Middle frontal gyrus (tissue), 1 donor: Measurements from ENCODE around the gene CYP2B6.
"Not testable (repeated sequence)": the region's sequence is repeated elsewhere in the genome, so short reads cannot be mapped to it uniquely, and the experiment has no call there.

Source experiments
- DNase-seq: peaks from one replicate; pipeline ENCODE4 v3.0.0-alpha.2; 2015; ENCODE audit warnings: low spot score; ENCODE audit errors: extremely low spot score

Gene CYP2B6

DNA sequence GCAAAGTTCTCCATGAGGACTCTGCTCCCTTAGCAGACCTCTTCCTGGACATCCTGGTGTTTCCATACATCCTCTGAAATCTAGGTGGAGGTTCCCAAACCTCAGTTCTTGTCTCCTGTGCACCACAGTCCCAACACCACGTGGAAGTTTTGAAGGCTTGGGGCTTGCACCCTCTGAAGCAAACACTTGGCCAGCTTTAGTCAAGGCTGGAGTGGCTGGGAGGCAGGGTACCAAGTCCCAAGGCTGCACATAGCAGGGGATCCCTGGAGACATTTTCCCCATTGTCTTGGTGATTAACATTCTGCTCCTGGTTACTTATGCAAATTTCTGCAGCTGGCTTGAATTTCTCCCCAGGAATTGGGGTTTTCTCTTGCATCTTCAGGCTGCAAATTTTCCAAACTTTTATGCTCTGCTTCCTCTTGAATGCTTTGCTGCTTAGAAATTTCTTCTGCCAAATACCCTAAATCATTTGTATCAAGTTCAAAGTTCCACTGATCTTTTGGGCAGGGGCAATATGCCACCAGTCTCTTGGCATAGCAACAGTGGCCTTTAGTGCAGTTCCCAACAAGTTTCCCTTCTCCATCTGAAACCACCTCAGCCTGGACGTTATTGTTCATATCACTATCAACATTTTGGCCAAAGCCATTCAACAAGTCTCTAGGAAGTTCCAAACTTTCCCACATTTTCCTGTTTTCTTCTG lies 10.2 kb upstream of the CYP2B6 start:
- DNase-seq, result not testable (repeated sequence)

DNA sequence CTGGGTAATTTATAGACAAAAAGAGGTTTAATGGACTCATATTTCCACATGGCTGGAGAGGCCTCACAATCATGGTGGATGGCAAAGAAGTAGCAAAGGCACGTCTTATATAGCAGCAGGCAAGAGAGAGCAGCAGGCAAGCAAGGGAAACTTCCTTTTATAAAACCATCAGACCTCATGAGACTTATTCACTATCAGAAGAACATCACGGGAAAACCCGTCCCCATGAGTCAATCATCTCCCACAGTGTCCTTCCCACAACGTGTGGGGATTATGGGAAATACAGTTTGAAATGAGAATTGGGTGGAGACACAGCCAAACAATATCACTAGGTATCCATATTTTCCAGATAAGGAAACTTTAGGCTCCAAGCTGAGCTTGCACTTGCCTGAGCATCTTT lies 9.5 kb upstream of the CYP2B6 start:
- no peak for DNase-seq

DNA sequence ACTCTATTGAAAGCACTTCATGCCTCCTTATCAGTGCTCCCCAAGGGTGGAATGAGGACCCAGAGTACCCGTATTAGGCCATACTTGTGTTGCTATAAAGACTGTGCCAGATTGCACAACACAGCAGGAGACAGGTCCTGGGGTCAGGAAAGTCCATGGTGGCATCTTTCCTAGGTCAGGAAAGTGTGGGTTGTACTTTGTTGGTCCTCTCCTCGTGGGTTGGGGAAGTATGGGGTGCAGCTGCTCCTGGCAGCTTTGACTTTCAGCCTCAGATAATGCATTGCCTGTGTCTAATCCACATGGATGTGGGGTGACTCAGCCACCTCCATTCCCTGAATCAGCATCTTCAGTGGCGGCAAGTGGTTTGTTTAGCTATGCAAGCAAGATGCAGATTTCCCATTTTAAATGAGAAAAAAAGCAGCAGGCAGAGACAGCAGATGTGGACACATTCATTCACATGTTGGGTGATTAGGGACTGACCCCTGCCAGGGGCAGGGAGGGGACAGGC lies 8.4 kb upstream of the CYP2B6 start:
- no peak for DNase-seq

DNA sequence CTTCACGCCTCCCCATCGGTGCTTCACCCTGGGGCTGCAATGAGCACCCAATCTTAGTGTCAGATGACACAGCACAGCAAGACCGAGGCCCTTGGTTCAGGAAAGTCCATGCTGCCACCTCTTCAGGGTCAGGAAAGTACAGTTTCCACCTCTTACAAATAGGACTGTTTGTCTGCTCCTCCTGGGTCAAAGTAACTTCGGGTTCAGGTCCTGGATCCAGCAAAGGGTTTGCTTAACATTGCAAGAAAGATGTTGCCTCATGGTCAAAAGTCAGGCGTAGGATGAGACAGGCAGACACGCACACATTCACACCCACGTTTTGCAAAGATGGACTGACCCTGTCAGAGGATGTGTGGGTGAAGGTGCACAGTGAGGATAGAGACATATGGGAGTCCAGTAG lies 1.6 kb upstream of the CYP2B6 start:
- no peak for DNase-seq

DNA sequence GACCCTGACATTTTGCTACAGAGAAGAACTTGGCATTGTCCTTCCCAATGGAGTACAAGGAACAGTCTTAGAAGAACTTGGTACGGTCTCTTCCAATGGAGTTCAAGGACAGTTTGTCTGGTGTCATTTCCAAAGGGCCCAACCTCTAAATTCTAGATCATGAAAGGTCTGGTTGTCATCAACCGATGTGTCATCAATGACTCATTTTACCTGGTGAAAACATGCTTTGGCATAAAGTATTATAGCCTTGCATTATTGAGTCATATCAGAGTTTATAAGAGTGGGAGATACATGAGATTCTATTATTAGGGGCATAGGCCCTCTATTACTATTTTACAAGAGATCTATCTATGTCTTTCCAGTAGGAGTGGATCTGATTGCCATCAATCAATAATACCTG lies 4.3 kb downstream of the CYP2B6 start:
- no peak for DNase-seq

DNA sequence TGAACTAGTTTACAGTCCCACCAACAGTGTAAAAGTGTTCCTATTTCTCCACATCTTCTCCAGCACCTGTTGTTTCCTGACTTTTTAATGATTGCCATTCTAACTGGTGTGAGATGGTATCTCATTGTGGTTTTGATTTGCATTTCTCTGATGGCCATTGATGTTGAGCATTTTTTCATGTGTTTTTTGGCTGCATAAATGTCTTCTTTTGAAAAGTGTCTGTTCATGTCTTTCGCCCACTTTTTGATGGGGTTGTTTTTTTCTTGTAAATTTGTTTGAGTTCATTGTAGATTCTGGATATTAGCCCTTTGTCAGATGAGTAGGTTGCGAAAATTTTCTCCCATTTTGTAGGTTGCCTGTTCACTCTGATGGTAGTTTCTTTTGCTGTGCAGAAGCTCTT lies 7.9 kb downstream of the CYP2B6 start:
- not testable (repeated sequence) for DNase-seq

DNA sequence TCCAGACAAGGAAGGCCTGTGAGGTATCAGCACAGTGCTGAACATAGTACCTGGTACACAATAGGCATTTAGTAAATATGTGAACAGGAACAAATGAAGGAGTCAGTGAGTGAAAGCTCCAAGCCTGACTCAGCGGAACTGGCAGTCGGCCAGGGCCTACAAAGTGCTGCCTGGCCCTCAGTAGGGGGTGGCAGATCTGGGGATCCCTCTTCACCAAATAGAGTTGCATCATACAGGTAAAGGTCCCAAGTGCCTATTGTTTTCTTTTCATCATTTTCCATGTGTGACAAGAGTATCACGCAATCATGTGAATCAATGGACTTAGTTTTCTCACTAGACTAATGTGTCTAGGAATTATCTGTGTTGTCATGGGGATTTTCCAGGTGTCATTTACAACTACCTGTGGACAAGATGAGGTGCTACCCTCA lies 9.2 kb downstream of the CYP2B6 start:
- DNase-seq, result no peak

DNA sequence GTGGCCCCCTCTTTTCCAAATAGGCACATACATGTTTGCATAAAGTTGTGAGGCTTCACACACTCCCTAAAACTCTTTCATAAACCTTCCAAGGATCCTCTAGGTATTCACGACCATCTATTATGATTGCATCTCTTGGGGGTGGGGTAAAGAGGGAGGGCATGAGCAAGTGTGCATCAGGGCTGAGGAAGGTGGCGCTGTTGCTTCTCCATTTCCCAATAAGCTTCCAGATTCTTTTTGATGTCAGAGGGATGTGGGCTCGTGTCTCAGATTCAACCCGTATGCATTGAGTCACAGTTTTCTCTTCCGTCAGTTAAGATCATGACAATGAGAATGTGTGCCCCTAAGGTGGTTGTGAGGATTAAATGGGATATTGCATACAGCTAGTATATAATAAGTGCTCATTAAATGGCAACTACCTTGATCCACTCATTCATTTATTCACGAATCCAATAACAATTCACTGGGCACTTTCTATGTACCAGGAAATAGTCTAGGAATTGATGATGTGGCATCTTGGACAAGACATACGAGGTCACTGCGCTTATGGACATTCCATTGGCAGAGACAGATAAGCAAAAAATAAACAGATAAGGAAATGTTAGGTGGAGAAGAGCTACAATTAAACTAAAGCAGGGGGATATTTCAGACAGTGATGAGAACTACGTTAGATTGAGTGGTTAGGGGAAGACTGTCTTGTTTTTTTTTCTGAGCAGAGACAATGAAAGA lies 10.3 kb downstream of the CYP2B6 start:
- DNase-seq, result no peak

DNA sequence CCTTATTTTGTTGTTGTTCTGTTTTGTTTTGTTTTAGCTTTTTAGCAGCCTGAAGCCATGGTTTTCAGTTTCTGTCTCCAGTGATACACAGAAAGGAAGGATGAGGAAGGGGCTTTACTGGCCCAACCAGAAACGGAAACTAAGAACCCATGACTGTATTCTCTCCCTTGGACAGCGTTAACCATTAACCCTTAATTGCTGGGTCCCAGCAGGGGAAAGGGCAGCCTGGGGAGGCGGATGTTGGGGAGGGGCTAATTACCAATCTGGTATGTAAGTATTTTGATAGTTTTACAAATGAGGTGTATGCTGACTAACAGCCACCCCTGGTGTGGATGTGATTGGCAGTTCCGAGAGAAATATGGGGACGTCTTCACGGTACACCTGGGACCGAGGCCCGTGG lies 12.6 kb downstream of the CYP2B6 start:
- not testable (repeated sequence) for DNase-seq

DNA sequence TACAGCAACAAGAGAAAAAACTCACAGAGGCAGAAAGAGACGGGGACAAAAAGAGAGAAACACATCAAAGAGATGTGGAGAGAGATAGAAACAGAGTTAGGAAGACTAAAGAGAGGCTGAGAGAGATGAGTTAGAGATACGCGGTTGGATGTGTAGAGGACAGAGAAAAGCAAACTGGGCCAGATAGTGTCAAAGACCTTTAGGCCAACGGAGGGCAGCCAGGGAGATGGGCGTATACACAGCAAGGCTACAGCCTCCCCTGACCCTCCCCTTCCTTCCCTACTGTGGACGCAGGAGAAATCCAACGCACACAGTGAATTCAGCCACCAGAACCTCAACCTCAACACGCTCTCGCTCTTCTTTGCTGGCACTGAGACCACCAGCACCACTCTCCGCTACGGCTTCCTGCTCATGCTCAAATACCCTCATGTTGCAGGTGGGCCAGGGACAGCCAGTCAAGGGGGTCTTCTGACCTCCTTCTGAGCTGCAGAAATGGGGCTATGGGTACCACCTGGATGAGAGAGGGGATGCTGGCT lies 18.7 kb downstream of the CYP2B6 start:
- DNase-seq, result no peak

DNA sequence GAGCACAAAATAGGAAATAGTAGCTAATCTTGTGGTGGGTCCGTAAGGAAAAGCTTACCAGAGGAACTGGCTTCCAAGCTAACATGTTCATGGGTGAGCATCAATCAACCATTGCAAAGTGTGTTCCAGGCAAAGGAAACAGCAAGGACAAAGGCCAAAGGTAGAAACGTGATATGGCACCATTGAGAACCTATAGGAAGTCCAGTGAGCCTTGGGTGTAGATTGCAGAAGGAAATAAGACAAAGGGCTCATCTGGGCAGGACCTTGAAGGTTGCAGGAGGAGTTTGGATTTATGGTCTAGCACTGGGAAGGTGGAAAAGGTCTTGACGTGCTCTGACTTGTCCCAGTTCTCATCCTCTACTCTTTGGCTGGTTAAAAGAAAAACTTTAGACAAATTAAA lies 22.3 kb downstream of the CYP2B6 start:
- DNase-seq, result no peak

DNA sequence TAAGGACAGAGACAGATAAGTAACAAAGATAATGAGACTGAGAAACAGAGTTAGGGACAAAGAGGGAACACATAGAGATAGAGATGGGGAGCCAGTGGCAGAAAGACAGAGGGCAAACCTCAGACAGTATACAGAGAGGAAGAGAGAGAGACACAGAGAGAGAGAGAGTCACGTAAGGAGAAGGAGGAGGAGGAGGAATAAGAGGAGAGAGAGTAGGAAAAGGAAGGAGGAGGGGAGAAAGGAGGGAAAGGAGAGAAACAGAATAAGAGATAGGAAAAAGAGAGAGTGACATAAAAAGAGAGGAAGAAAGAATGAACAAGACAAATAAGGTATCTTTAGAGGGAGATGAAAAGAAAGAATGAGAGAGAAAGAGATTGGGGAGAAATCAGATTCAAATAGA lies 23.6 kb downstream of the CYP2B6 start:
- no peak for DNase-seq

DNA sequence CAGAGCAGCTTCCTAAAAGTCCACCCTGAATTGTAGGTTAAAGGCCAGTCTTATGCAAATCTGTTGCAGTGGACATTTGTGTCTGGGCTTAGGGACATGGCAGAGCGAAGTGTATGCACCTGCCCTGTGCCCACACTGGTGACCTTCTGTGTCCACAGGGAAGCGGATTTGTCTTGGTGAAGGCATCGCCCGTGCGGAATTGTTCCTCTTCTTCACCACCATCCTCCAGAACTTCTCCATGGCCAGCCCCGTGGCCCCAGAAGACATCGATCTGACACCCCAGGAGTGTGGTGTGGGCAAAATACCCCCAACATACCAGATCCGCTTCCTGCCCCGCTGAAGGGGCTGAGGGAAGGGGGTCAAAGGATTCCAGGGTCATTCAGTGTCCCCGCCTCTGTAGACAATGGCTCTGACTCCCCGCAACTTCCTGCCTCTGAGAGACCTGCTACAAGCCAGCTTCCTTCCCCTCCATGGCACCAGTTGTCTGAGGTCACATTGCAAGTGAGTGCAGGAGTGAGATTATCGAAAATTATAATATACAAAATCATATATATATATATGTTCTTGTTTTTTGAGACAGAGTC lies 25.5 kb downstream of the CYP2B6 start:
- no peak for DNase-seq

DNA sequence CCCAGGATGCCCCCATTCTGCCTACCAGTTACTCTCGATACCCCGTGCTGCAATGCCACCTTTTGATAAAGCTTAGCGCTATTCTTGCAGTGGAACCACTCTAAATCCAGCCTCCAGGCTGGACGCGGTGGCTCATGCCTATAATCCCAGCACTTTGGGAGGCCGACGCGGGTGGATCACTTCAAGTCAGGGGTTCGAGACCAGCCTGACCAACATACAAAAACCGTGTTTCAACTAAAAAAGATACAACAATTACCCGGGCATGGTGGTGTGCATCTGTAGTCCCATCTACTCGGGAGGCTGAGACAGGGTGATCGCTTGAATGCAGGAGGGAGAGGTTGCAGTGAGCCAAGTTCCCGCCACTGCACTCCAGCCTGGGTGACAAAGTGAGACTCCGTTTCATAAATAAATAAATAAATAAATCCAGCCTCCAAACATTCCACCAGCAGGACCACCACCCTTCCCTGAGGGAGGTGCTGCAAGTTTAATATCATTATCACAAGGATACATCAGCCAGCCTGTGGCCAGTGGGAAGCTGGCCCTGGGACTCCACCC lies 27.7 kb downstream of the CYP2B6 start:
- no peak for DNase-seq

DNA sequence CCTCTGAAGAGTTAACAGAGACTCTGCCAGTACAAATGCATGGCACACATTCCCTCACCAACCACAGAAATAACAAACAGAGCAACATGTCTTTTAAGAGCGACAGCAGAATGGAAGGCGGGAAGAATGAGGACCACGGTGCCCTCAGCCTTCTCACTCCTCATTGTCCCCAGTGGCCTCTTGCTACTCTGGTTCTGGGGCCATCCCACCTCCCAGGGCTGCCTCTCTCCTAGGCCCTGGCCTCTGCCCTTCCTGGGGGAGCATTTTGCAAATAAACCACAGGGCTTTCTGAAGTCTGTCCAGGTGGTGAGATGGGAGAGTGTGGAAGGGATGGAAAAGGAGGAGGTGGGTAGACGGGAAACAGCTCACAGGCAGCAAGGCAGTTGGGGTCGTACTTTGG lies 28.3 kb downstream of the CYP2B6 start:
- no peak for DNase-seq

DNA sequence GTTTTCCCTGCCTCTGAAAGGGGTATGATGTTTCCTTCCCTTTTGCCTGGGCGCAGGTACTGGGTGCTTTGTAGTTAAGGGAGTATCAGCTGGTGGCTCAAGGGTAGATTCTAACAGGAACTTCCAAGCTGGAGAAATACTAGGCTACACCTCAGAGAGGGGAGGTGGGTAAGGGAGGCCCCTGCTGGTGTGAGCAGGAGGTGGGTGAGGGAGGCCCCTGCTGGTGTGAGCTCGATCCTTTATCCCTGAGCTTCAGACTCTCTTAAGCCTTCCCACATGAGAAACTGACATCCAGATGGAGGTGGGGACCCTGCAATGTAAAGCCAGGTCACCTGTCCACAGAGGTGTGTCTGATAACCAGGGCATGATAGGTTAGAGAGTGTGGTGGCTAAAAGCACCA lies 32.1 kb downstream of the CYP2B6 start:
- DNase-seq, result no peak

DNA sequence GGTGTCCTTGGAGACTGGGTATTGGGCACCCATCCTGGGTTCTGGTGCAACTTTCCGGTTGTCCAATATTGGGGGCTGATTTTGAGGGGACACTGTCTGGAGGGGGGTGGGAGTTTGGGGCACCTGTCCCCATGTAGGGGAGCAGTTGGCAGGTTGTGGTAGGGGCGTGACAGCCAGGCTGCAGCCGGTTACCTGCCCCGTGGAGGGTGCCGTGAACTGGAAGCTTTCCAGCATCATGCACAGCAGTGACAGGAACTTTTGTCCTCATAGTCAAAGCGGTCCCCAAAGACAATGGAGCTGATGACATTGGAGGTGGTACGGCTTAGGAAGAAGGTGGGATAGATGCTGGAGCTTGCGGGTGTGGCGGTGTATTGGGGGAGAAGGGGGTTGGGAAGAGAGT lies 34.3 kb downstream of the CYP2B6 start:
- no peak for DNase-seq

DNA sequence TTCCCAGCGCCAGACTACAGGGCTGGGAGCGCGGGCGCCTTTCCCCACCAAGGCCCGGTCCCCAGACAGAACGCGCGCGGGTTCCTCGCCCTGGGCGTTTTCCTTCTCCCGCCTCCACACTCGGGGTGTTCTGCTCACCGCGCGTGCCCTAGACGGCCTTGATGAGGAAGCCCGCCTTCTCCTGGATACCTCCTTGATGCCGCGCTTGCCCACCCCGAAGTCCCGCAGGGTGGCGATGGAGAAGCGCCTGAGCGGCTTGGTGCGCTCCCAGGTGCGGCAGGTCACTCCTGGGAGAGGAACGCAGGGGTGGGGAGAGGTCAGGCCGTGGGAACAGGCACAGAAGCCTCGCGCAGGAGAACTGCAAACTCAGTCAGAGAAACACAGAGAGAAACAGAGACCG lies 34.8 kb downstream of the CYP2B6 start:
- DNase-seq, result no peak

DNA sequence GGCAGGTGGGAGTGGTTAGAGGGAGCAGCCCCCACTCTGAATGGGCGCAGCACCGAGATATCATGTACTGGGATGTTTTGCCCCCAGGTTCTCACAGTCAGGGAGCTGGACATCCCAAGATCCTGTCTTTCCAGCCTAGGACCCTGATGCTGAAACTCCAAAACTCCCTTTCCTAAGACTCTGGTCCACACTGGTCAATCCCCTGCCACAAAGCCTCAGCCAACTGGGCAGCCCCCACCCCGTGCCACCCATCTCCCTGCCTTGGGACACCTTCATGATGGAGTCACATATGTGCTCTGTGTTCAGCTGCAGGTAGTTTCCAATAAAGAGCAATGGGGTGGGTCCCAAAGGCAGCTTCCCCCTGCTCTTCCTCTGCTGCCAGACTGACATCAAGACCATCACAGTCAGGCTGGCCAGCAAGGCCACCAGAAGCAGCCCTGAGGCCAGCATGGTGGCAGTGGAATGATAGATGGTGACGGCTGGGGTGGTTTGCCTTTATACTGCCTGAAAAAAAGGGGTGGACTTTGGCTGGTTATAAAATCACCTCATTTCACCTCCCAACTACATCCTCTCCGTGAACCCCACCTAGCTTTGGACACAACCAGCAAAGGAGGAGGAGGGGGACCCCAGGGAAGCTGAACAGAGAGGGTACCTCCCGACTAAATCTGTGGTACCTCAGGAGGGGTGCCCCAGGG lies 36.3 kb downstream of the CYP2B6 start:
- DNase-seq, result no peak

DNA sequence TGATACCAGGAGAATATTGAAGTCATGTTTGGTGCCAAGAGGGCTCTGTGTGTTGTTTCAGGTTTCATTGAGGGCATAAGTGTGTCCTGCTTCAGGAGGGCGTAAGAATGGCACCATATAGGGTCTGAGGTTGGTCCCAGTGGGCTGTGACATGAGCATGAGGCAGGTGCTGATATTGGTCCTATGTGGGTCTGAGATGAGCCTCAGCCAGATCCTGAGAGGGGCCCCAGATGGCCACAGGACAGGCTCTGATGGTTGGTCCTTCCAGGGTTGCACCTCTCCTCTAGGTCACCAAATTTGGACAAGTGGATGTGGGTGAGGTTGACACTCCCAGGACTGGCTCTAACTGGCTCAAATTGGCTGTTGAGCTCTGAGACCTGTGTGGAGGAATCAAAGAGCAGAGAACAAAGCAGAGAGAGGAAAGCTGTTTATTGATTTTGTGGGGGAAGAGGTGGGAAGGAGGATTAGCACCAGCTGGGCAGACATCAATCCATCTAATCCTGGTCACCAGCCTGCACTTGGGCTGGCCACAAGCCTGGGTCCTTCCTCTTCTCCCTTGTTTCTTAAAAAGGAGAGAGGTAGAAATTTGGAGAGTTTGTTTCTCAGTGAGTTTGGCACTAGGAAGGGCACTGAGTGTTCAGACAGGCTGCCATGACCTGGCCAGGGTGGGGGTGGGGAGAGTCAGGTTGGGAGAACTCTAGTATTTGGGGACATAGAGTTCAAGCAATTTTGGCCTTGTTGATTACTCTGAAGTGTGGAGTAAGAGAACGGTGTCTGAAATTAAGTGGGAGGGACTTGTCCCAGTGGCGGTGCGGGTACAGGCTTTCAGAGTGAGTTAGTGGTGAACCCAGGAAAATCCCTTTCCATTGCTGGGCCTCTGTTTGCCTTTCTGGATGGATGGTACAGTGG lies 38.7 kb downstream of the CYP2B6 start:
- DNase-seq, result no peak
